ENCODE data around the gene IGSF1. TPM values are rescaled to one million over a fixed set of nuclear protein-coding genes. Genes with fewer than 3 reads are reported as not detected.
"Not testable (repeated sequence)": the region's sequence is repeated elsewhere in the genome, so short reads cannot be mapped to it uniquely, and the experiment has no call there.

Gene IGSF1
- total and polyA plus RNA-seq, 12 donors, result 0.19 to 21.4 (median 4.2) TPM

DNA sequence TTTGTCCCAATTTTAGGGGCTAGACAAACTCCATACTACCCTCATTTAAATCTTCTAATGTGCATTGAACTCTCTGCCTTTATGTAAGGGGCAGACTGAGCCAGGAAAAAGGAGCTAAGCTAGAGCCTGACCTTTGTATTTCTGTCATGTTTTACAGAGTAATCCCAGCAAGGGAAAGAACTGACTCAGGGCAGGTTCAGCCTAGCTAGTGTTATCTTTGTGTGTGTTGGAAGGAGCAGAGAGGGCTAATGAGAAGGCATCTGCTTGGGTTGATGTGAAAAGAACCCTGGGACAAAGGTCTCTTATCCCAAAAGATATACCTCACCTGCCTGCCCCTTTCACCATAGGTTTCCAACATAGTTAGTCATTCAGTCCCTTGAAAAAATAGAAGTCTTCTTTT, 31.7 kb downstream of the IGSF1 start:
- intact Hi-C loops (cut with DNase I), result no loop called here
- DNase-seq (no peak), ATAC-seq (no peak)
- Histone ChIP-seq H3K4me1 (no peaks in the 10 kb centered on the region), H3K4me3 (no peak overlapping the region), H3K27ac (no peak overlapping the region), H3K36me3 (no peaks in the 10 kb centered on the region), H3K9me3 (no peaks in the 10 kb centered on the region), H3K27me3 (peaks cover 0 to 63% (median 0%) of the 10 kb centered on the region in 7 donors)
- TF ChIP-seq CTCF (IDR thresholded peaks at IDR 0.05), result no peak

GRCh38 chrX:131250984-131251738, 37.9 kb downstream of the IGSF1 start:
- H3K9me3 ChIP-seq; H3K36me3 ChIP-seq; H3K4me1 ChIP-seq; H3K27ac ChIP-seq; H3K4me3 ChIP-seq; intact Hi-C loops (cut with DNase I); ATAC-seq; DNase-seq: not testable (repeated sequence)
- WGBS, 2 donors, result 87 to 93% methylated on average over 11 to 23 of the region's 36 CpGs
- peaks cover 0 to 30% (median 0%) of the 10 kb centered on the region in 7 donors for H3K27me3 ChIP-seq

DNA sequence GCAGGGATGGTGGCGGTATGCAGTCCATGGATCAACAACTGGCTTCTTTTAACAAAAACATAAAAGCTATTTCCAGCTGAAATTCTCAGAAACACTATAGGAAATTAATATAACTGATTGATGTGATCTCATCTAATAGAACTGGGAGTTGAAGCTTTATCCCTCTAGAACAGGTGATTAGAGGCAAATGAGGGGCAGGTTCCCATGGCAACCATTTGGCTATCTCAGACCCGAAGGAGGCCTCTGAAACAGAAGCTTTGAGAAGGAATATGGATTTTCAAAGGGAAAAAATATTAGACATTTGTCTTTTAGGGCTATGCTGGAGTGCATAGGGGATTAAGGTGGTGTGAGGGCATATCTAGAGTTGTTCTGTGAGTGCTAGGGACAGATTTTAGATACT, 50.0 kb downstream of the IGSF1 start:
- no peaks in the 10 kb centered on the region for H3K4me1 ChIP-seq
- H3K4me3 ChIP-seq, result no peak overlapping the region
- no peaks in the 10 kb centered on the region for H3K36me3 ChIP-seq
- intact Hi-C loops (cut with DNase I), result no loop called here
- no peaks in the 10 kb centered on the region for H3K9me3 ChIP-seq
- no peak for ATAC-seq
- no peak for DNase-seq
- peaks cover 0 to 5% (median 0%) of the 10 kb centered on the region in 7 donors for H3K27me3 ChIP-seq
- no peak overlapping the region for H3K27ac ChIP-seq
- TF ChIP-seq CTCF (IDR thresholded peaks at IDR 0.05), result no peak
- 55 to 74% methylated on average over 2 of the region's 2 CpGs for WGBS, 2 donors

- Histone ChIP-seq H3K4me3 (no peak overlapping the region), H3K27ac (no peak overlapping the region), H3K27me3 (peaks cover 0 to 5% (median 0%) of the 10 kb centered on the region in 7 donors), H3K4me1 (no peaks in the 10 kb centered on the region), H3K9me3 (no peaks in the 10 kb centered on the region), H3K36me3 (no peaks in the 10 kb centered on the region)
- DNase-seq, result no peak
- intact Hi-C loops (cut with DNase I), result no loop called here
- ATAC-seq, result no peak
- WGBS, 2 donors, result 42 to 46% methylated on average over 2 of the region's 2 CpGs
- no peak for TF ChIP-seq CTCF (IDR thresholded peaks at IDR 0.05)
Observed at GRCh38 chrX:131237363-131237762, 51.7 kb downstream of the IGSF1 start.

Data from heart right ventricle (tissue), 16 donors.